Peyer's patch (tissue), 4 donors: Measurements from ENCODE around the gene GRID2.

ENCODE experiments used
- CTCF ChIP-seq, 6 experiments: fragments of 450-650 bp in 4 of 6; fragments of 200-600 bp in 2 of 6; sonication (generic) in 1 of 6; IDR thresholded peaks; one replicate each; pipeline ENCODE4 v1.5.1; 2017 to 2019; ENCODE audit warnings: antibody characterized with exemption in 6 of 6, mild to moderate bottlenecking in 3 of 6, moderate library complexity in 1 of 6
- POLR2A ChIP-seq, 2 donors: fragments of 450-650 bp; IDR thresholded peaks; one replicate each; pipeline ENCODE4 v1.5.1; 2017; ENCODE audit warnings: antibody characterized with exemption in 2 of 2, mild to moderate bottlenecking in 2 of 2, moderate library complexity in 2 of 2

GRCh38 chr4:92522356-92522755 lies 218.6 kb downstream of the GRID2 start:
- TF ChIP-seq CTCF (IDR thresholded peaks at IDR 0.05) = no peak
- TF ChIP-seq POLR2A (IDR thresholded peaks at IDR 0.05) = no peak
